ENCODE data around the gene CNIH2.

The CNIH2 gene

DNA sequence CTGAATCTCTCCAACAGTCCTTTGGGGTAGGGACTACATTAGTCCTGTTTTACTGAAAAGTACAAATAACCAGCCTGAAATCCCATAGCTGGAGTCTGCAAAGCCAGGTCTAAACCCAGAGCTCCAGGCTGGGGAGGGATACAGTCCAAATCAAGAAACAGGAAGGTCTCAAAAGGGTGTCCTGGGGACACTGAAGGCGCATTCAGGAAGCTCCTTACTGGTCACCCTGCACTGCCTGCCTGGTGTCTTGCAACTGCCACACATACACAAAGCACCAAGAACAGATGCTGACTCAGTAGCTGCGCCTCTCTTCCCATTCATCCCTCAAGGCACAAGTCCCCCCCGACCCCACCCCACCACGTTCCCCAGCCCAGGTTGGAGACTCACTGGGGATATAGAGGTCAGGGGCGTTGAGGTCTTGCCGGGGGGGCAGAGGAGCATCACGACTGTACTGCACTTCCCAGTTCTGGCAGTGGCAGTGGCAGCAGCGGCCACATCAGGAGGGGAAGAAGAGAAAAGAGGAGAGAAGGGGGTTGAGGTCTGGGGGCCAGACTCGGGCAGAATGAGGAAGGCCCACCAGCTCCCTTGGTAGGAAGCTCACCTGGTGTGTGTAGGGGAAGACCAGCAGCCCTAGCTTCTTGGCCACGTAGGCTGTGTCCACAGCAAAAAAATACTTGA, 9.4 kb downstream of the CNIH2 start:
- Histone ChIP-seq H3K4me3 (peak overlapping the region; percentile 87), H3K27ac (peak overlapping the region in 1 of 2 donors; percentile 96)
- TF ChIP-seq, protein P1, sequence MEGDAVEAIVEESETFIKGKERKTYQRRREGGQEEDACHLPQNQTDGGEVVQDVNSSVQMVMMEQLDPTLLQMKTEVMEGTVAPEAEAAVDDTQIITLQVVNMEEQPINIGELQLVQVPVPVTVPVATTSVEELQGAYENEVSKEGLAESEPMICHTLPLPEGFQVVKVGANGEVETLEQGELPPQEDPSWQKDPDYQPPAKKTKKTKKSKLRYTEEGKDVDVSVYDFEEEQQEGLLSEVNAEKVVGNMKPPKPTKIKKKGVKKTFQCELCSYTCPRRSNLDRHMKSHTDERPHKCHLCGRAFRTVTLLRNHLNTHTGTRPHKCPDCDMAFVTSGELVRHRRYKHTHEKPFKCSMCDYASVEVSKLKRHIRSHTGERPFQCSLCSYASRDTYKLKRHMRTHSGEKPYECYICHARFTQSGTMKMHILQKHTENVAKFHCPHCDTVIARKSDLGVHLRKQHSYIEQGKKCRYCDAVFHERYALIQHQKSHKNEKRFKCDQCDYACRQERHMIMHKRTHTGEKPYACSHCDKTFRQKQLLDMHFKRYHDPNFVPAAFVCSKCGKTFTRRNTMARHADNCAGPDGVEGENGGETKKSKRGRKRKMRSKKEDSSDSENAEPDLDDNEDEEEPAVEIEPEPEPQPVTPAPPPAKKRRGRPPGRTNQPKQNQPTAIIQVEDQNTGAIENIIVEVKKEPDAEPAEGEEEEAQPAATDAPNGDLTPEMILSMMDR (IDR thresholded peaks at IDR 0.05), result no peak
- DNase-seq (ENCODE audit: low spot score), result no peak

DNA sequence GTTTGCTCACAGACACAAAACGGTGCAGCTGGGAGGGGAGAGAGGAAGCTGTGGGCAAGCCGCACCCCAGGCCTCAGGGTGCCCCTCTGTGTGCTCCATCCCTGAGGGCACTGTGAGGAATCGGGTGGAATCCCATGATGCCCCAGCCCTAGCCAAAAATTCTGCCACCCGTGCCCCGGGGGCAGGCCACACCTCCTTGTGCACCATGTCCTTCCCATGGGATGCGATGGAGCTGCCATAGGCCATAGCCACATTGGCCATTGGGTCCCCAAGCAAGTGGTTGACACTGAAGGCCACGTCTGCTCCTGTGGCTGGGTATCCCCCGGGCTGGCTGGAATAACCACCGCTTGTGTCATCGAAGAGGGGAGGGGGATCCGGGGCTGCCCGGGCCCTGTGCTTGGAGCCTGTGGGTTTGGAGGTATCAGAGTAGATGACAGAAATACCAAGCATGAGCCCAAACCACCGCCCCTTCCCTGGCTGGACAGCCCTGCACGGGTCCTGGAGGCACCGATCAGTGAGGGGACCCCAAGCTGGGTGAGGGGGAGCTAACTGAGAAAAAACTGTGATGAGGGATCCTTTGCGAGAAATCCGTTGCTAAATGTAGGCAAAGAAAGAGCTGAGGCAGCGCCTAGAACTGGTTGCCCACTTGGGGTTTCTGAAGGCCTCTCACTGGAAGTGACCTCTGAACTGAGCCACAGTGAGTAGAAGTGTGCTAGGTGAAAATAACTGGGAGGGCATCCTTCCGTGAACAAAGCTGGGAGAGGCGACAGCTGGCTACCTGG, 10.1 kb downstream of the CNIH2 start:
- TF ChIP-seq, protein P1 (IDR thresholded peaks at IDR 0.05), result no peak
- DNase-seq (ENCODE audit: low spot score), result no peak
- Histone ChIP-seq H3K4me3 (peak overlapping the region; percentile 87), H3K27ac (peak overlapping the region; percentile 92 to 96)

GRCh38 chr11:66288671-66289547, 10.9 kb downstream of the CNIH2 start, which contains the start of gene YIF1A:
Gene YIF1A (minus strand): TSS chr11:66289143. CDS start chr11:66288985, 158 bp downstream.
- TF ChIP-seq, protein P1 (IDR thresholded peaks at IDR 0.05), result no peak

GRCh38 chr11:66289548-66290329, 11.8 kb downstream of the CNIH2 start:
- DNase-seq (ENCODE audit: low spot score), result peak; percentile 87
- Histone ChIP-seq H3K27ac (peak overlapping the region; percentile 62 to 96), H3K4me3 (peak overlapping the region; percentile 87)
- TF ChIP-seq, protein P1 (IDR thresholded peaks at IDR 0.05), result no peak

More at GRCh38 chr11:66288671-66289547, 10.9 kb downstream of the CNIH2 start, which contains the start of gene YIF1A:
- H3K4me3 ChIP-seq, result peak within 1 kb of the TSS; percentile 87
- H3K27ac ChIP-seq, result peak within 1 kb of the TSS; percentile 92 to 96
- DNase-seq (ENCODE audit: low spot score), result peak; percentile 99

DNA sequence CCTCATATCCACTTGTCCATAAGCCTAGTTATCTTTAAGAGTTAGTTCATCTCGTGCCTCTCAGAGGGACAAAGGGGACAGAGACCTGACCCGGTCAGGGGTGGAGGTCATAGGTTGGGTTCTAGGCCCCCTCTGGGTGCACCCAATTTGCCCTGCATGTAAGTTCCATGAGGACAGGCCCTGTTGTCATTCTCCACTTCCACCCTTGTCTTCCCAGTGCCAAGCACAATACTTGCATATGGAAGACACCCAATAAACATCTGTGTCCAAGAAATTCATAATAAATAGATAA, 12.3 kb downstream of the CNIH2 start:
- Histone ChIP-seq H3K27ac (no peak overlapping the region), H3K4me3 (no peak overlapping the region)
- TF ChIP-seq, protein P1 (IDR thresholded peaks at IDR 0.05), result no peak
- DNase-seq (ENCODE audit: low spot score), result no peak

DNA sequence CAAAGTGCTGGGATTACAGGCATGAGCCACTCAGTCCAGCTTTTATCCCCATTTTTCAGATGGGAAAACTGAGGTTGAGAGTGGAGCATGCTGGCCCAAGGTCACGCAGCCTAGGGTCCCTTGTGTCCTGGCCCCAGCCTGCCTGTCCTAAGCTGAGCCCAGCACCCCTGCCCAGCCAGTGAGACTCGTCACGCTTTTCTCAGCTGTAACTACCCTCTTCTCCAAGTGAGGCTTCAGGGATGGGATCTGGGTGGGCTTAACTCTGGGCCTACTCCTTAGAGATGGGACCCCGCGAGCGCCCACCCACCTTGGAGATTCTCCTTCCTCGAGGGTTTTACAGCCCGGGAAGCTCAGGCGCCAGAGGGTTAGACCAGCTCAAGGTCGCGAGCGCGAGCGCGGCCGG, 13.3 kb downstream of the CNIH2 start:
- Histone ChIP-seq H3K27ac (no peak overlapping the region), H3K4me3 (peak overlapping the region; percentile 70)
- TF ChIP-seq, protein P1 (IDR thresholded peaks at IDR 0.05), result no peak
- no peak for DNase-seq (ENCODE audit: low spot score)

All from coronary artery (tissue), 2 donors.